Measurements from ENCODE around the gene MT1A. TPM values are rescaled to one million over a fixed set of nuclear protein-coding genes. Genes with fewer than 3 reads are reported as not detected.
"Not testable (repeated sequence)": the region's sequence is repeated elsewhere in the genome, so short reads cannot be mapped to it uniquely, and the experiment has no call there.

Gene MT1A
- total and polyA plus RNA-seq, 2 of the 8 experiments (the other 6 are each of a cell fraction or from before 2014, with no cell fraction given) = not detected

- H3K23ac ChIP-seq (ENCODE audit: insufficient read length); H4K8ac ChIP-seq (ENCODE audit: extremely low read depth, insufficient read depth, low read length); H3K23me2 ChIP-seq (ENCODE audit: low read depth, low read length); H3K79me1 ChIP-seq (ENCODE audit: low read depth, low read length); H3K9ac ChIP-seq (replicated peaks in 1 of 4; ENCODE audit: extremely low read depth in 1 of 4, low read depth in 3 of 4, low read length in 3 of 4); H2BK12ac ChIP-seq (ENCODE audit: low read depth, low read length); H3K79me2 ChIP-seq (ENCODE audit: control insufficient read depth in 1 of 2, insufficient read depth in 2 of 2, low read length in 2 of 2); H3K56ac ChIP-seq (replicated peaks; ENCODE audit: insufficient read length, low read depth, low read length); H4K5ac ChIP-seq (ENCODE audit: insufficient read length, low read depth, low read length); FAIRE-seq; H2BK20ac ChIP-seq (ENCODE audit: low read length); H3K4me2 ChIP-seq (ENCODE audit: insufficient read depth in 1 of 2, low read depth in 2 of 2, low read length in 2 of 2); H3K9me3 ChIP-seq (ENCODE audit: insufficient read depth in 2 of 2, low read depth in 1 of 2, low read length in 1 of 2); H2BK5ac ChIP-seq (ENCODE audit: low read depth, low read length); H2BK120ac ChIP-seq (replicated peaks; ENCODE audit: low read depth, low read length); H2AK5ac ChIP-seq (ENCODE audit: low read depth, low read length); H2AFZ ChIP-seq (ENCODE audit: low read length); DNase-seq (ENCODE audit: low read depth in 1 of 2, low spot score in 2 of 2); H3K14ac ChIP-seq (ENCODE audit: insufficient read length); H3K18ac ChIP-seq (ENCODE audit: extremely low read depth, low read length); H3K4ac ChIP-seq (replicated peaks; ENCODE audit: insufficient read length, low read depth, low read length); H4K91ac ChIP-seq (replicated peaks; ENCODE audit: insufficient read length, low read length); H2BK15ac ChIP-seq (ENCODE audit: low read length); H3K4me3 ChIP-seq (ENCODE audit: extremely low read depth in 1 of 4, insufficient read depth in 2 of 4, low read depth in 3 of 4, low read length in 4 of 4); H3K36me3 ChIP-seq (ENCODE audit: control insufficient read depth in 2 of 4, insufficient read depth in 4 of 4, low read length in 3 of 4); H3K27ac ChIP-seq (ENCODE audit: low read depth, low read length); H4K20me1 ChIP-seq (replicated peaks in 1 of 2; ENCODE audit: control insufficient read depth in 1 of 2, insufficient read depth in 2 of 2, low read length in 2 of 2): not testable (repeated sequence)
- POLR2A ChIA-PET (ENCODE audit: partially characterized antibody) = interaction anchor here (0.9 to 4.7 kb wide), 5 partner anchors 9 to 60 kb away, joined by 3 to 66 read pairs (median 29); partner anchors contain the start of genes MT1G, MT1H, MT1M and MT1X
- 69% methylated on average over 5 of the region's 5 CpGs; no CpG with 5 or more reads in 1 of the 2 experiments for WGBS, 2 experiments (ENCODE audit: extremely low coverage in 1 of 2, insufficient coverage in 1 of 2, insufficient read length in 1 of 2, insufficient replicate concordance in 2 of 2, low coverage in 1 of 2, low lambda C conversion rate in 2 of 2, missing lambda C conversion rate in 1 of 2)
- H3K27me3 ChIP-seq (replicated peaks in 1 of 4; ENCODE audit: control insufficient read depth in 3 of 4, extremely low read depth in 1 of 4, insufficient read depth in 3 of 4, low read length in 3 of 4) = peaks cover 52 to 85% (median 81%) of the 10 kb centered on the region in 4 experiments
- CTCF ChIA-PET (ENCODE audit: partially characterized antibody) = interaction anchor here (1.0 to 2.8 kb wide), 3 partner anchors 20 to 97 kb away, joined by 3 to 9 read pairs (median 3); no protein-coding TSS in a partner anchor
- H3K4me1 ChIP-seq (replicated peaks in 1 of 4; ENCODE audit: control insufficient read depth in 3 of 4, insufficient read depth in 4 of 4, low read length in 3 of 4) = peaks cover 0 to 21% (median 15%) of the 10 kb centered on the region in 4 experiments; a peak in 6 of 7 replicates
Measured at GRCh38 chr16:56623184-56623583, 15.3 kb upstream of the MT1A start.

Measured in H1 (cell line).